Endothelial cell of umbilical vein (primary cell): ENCODE measurements around the gene HBP1.

Experiments
- EZH2 ChIP-seq: IDR thresholded peaks from 2 replicates; pipeline ENCODE4 v1.6.1; 2012; ENCODE audit warnings: borderline replicate concordance, low read depth, mild to moderate bottlenecking, moderate library complexity, low read length, inconsistent platforms; ENCODE audit not compliant: severe bottlenecking
- FOS ChIP-seq: IDR thresholded peaks from 2 replicates; pipeline ENCODE4 v1.6.1; 2011; ENCODE audit warnings: mild to moderate bottlenecking, low read length, moderate library complexity, borderline replicate concordance; ENCODE audit not compliant: insufficient read depth
- GATA2 ChIP-seq: IDR thresholded peaks from 2 replicates; pipeline ENCODE4 v1.7.0; 2011; ENCODE audit warnings: low read depth, mild to moderate bottlenecking, moderate library complexity, mixed read lengths, low read length; ENCODE audit not compliant: insufficient read length, insufficient read depth
- JUN ChIP-seq: IDR thresholded peaks from 2 replicates; pipeline ENCODE4 v1.6.1; 2011; ENCODE audit warnings: borderline replicate concordance, low read depth; ENCODE audit not compliant: insufficient read length, insufficient read depth
- MAX ChIP-seq: IDR thresholded peaks from 2 replicates; pipeline ENCODE4 v1.6.1; 2011; ENCODE audit not compliant: insufficient read depth, insufficient read length
- MYC ChIP-seq: IDR thresholded peaks from one replicate; pipeline ENCODE4 v1.6.1; 2011; ENCODE audit warnings: mild to moderate bottlenecking, low read depth, low read length
- POLR2A ChIP-seq: IDR thresholded peaks from 2 replicates; pipeline ENCODE4 v1.6.1; 2012; ENCODE audit warnings: low read depth, mild to moderate bottlenecking, control low read depth, low read length
- POLR2AphosphoS5 ChIP-seq: IDR thresholded peaks from 2 replicates; pipeline ENCODE4 v1.6.1; 2012; ENCODE audit warnings: low read depth, mild to moderate bottlenecking, control low read depth, low read length, moderate library complexity; ENCODE audit not compliant: insufficient read depth
- TF ChIP-seq, protein P1 (sequence below), 2 donors: IDR thresholded peaks; 1 replicate in 1 of 2; 2 replicates in 1 of 2; pipeline ENCODE4 v1.5.1; 2011; ENCODE audit warnings: low read length in 2 of 2, mild to moderate bottlenecking in 2 of 2, moderate library complexity in 2 of 2, control low read depth in 1 of 2, inconsistent platforms in 1 of 2, low read depth in 1 of 2; ENCODE audit not compliant: insufficient read depth in 1 of 2; ENCODE audit errors: extremely low read depth in 1 of 2

GRCh38 chr7:107207459-107207858 lies 38.7 kb downstream of the HBP1 start:
- TF ChIP-seq, protein P1, sequence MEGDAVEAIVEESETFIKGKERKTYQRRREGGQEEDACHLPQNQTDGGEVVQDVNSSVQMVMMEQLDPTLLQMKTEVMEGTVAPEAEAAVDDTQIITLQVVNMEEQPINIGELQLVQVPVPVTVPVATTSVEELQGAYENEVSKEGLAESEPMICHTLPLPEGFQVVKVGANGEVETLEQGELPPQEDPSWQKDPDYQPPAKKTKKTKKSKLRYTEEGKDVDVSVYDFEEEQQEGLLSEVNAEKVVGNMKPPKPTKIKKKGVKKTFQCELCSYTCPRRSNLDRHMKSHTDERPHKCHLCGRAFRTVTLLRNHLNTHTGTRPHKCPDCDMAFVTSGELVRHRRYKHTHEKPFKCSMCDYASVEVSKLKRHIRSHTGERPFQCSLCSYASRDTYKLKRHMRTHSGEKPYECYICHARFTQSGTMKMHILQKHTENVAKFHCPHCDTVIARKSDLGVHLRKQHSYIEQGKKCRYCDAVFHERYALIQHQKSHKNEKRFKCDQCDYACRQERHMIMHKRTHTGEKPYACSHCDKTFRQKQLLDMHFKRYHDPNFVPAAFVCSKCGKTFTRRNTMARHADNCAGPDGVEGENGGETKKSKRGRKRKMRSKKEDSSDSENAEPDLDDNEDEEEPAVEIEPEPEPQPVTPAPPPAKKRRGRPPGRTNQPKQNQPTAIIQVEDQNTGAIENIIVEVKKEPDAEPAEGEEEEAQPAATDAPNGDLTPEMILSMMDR (IDR thresholded peaks at IDR 0.05; ENCODE audit: extremely low read depth in 1 of 2, insufficient read depth in 1 of 2, low read depth in 1 of 2, low read length in 2 of 2) = no peak
- no peak for TF ChIP-seq POLR2AphosphoS5
- no peak for TF ChIP-seq POLR2A
- no peak for TF ChIP-seq EZH2
- no peak for TF ChIP-seq JUN
- no peak for TF ChIP-seq FOS
- TF ChIP-seq MAX = no peak
- TF ChIP-seq MYC = no peak
- TF ChIP-seq GATA2 = no peak
